Activated CD4-positive, CD25-positive, alpha-beta regulatory T cell (primary cell): ENCODE data around the gene FLT3.
"Not testable (repeated sequence)": the region's sequence is repeated elsewhere in the genome, so short reads cannot be mapped to it uniquely, and the experiment has no call there.

ENCODE experiments used
- DNase-seq, 4 experiments: peaks; one replicate each; lab custom pipeline; 2025; lab: John Stamatoyannopoulos, UW

FLT3 gene

GRCh38 chr13:28099396-28100149 is 803 bp downstream of the FLT3 start:
- no peak for DNase-seq

GRCh38 chr13:28097503-28097902 is 2.9 kb downstream of the FLT3 start:
- no peak for DNase-seq

- no peak for DNase-seq
These were observed 6.1 kb downstream of the FLT3 start for GRCh38 chr13:28094306-28094705.

GRCh38 chr13:28093881-28094280 is 6.5 kb downstream of the FLT3 start:
- DNase-seq: no peak

GRCh38 chr13:28092431-28092830 is 7.9 kb downstream of the FLT3 start:
- no peak for DNase-seq

GRCh38 chr13:28089065-28089464 is 11.3 kb downstream of the FLT3 start:
- DNase-seq: no peak

GRCh38 chr13:28077820-28078219 is 22.6 kb downstream of the FLT3 start:
- not testable (repeated sequence) for DNase-seq

GRCh38 chr13:28077231-28077630 is 23.1 kb downstream of the FLT3 start:
- no peak for DNase-seq

GRCh38 chr13:28071424-28071823 is 29.0 kb downstream of the FLT3 start:
- no peak for DNase-seq

GRCh38 chr13:28067491-28067890 is 32.9 kb downstream of the FLT3 start:
- DNase-seq: no peak

GRCh38 chr13:28058866-28059613 is 41.3 kb downstream of the FLT3 start:
- peak in 3 of 4 experiments; percentile 1 to 8 (median 4) for DNase-seq

GRCh38 chr13:28056970-28057712 is 43.2 kb downstream of the FLT3 start:
- no peak for DNase-seq

- no peak for DNase-seq
These were observed 44.0 kb downstream of the FLT3 start for GRCh38 chr13:28056426-28056825.

- DNase-seq: no peak
These were observed 45.0 kb downstream of the FLT3 start for GRCh38 chr13:28055357-28055756.

GRCh38 chr13:28052945-28053344 is 47.4 kb downstream of the FLT3 start:
- DNase-seq: no peak

GRCh38 chr13:28049880-28050875 is 50.2 kb downstream of the FLT3 start:
- DNase-seq: no peak

- DNase-seq: no peak
These were observed 51.2 kb downstream of the FLT3 start for GRCh38 chr13:28049215-28049614.

GRCh38 chr13:28048768-28049167 is 51.6 kb downstream of the FLT3 start:
- no peak for DNase-seq

- no peak for DNase-seq
These were observed 52.5 kb downstream of the FLT3 start for GRCh38 chr13:28047757-28048388.

GRCh38 chr13:28046981-28047380 is 53.4 kb downstream of the FLT3 start:
- DNase-seq: no peak

GRCh38 chr13:28045861-28046260 is 54.5 kb downstream of the FLT3 start:
- DNase-seq: no peak
